ENCODE measurements around the gene TOGARAM2.

Gene TOGARAM2

DNA sequence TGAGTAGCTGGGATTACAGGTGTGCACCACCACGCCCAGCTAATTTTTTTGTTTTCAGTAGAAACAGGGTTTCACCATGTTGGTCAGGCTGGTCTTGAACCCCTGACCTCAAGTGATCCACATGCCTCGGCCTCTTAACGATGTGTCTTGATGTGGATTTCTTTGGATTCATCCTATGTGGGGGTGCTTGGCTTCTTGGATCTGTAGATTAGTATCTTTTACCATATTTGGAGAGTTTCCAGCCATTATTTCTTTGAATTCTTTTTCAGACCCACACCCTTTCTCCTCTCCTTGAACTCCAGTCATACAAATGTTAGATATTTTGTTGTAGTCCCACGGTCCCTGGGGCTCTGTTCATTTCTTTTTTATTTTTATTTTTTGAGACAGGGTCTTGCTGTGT, 6.8 kb upstream of the TOGARAM2 start:
- TF ChIP-seq, protein P1, sequence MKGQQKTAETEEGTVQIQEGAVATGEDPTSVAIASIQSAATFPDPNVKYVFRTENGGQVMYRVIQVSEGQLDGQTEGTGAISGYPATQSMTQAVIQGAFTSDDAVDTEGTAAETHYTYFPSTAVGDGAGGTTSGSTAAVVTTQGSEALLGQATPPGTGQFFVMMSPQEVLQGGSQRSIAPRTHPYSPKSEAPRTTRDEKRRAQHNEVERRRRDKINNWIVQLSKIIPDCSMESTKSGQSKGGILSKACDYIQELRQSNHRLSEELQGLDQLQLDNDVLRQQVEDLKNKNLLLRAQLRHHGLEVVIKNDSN (IDR thresholded peaks at IDR 0.05) = no peak
- TF ChIP-seq RAD21 (IDR thresholded peaks at IDR 0.05; ENCODE audit: low read depth) = no peak
- TF ChIP-seq TCF12 (IDR thresholded peaks at IDR 0.05; ENCODE audit: low read depth) = no peak
- TF ChIP-seq CEBPB (IDR thresholded peaks at IDR 0.05) = no peak
- no peak for TF ChIP-seq EGR1 (IDR thresholded peaks at IDR 0.05)
- TF ChIP-seq TEAD4 (IDR thresholded peaks at IDR 0.05) = no peak
- no peak for TF ChIP-seq YY1 (IDR thresholded peaks at IDR 0.05; ENCODE audit: low read depth)
- TF ChIP-seq ZBTB7A (IDR thresholded peaks at IDR 0.05; ENCODE audit: low read depth) = no peak
- TF ChIP-seq, protein P2, sequence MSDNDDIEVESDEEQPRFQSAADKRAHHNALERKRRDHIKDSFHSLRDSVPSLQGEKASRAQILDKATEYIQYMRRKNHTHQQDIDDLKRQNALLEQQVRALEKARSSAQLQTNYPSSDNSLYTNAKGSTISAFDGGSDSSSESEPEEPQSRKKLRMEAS (IDR thresholded peaks at IDR 0.05) = no peak
- no peak for TF ChIP-seq EP300 (IDR thresholded peaks at IDR 0.05; ENCODE audit: borderline replicate concordance)
- no peak for TF ChIP-seq CREB1 (IDR thresholded peaks at IDR 0.05; ENCODE audit: low read depth)
- TF ChIP-seq FOXM1 (IDR thresholded peaks at IDR 0.05; ENCODE audit: borderline replicate concordance, low read depth) = no peak
- TF ChIP-seq, protein P3, sequence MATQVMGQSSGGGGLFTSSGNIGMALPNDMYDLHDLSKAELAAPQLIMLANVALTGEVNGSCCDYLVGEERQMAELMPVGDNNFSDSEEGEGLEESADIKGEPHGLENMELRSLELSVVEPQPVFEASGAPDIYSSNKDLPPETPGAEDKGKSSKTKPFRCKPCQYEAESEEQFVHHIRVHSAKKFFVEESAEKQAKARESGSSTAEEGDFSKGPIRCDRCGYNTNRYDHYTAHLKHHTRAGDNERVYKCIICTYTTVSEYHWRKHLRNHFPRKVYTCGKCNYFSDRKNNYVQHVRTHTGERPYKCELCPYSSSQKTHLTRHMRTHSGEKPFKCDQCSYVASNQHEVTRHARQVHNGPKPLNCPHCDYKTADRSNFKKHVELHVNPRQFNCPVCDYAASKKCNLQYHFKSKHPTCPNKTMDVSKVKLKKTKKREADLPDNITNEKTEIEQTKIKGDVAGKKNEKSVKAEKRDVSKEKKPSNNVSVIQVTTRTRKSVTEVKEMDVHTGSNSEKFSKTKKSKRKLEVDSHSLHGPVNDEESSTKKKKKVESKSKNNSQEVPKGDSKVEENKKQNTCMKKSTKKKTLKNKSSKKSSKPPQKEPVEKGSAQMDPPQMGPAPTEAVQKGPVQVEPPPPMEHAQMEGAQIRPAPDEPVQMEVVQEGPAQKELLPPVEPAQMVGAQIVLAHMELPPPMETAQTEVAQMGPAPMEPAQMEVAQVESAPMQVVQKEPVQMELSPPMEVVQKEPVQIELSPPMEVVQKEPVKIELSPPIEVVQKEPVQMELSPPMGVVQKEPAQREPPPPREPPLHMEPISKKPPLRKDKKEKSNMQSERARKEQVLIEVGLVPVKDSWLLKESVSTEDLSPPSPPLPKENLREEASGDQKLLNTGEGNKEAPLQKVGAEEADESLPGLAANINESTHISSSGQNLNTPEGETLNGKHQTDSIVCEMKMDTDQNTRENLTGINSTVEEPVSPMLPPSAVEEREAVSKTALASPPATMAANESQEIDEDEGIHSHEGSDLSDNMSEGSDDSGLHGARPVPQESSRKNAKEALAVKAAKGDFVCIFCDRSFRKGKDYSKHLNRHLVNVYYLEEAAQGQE (IDR thresholded peaks at IDR 0.05; ENCODE audit: low read depth) = no peak
- TF ChIP-seq TAF1 (IDR thresholded peaks at IDR 0.05; ENCODE audit: low read depth) = no peak
- TF ChIP-seq NFIC (IDR thresholded peaks at IDR 0.05) = no peak

DNA sequence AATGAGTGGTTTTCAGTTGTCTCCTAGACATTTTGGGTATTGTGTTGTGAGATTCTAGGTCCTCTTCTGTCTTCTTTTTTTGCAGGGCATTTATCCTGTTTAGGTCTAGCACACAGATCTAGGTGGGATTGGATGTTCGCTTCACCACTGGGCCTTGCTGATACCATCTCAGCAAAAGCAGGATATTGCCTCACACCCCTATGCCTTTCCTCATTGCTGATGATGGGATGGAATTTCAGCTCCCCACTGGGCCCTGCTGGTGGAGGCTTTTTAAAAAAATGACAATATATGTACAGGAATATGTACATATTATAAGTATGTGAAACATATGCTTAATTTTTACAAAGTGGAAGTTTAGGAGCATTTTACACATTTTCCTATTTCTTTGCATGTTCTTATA, 5.4 kb upstream of the TOGARAM2 start:
- TF ChIP-seq NFIC (IDR thresholded peaks at IDR 0.05) (no peak), TCF12 (IDR thresholded peaks at IDR 0.05; ENCODE audit: low read depth) (no peak), CREB1 (IDR thresholded peaks at IDR 0.05; ENCODE audit: low read depth) (no peak), EP300 (IDR thresholded peaks at IDR 0.05; ENCODE audit: borderline replicate concordance) (no peak), ZBTB7A (IDR thresholded peaks at IDR 0.05; ENCODE audit: low read depth) (no peak), FOXM1 (IDR thresholded peaks at IDR 0.05; ENCODE audit: borderline replicate concordance, low read depth) (no peak), YY1 (IDR thresholded peaks at IDR 0.05; ENCODE audit: low read depth) (no peak), TAF1 (IDR thresholded peaks at IDR 0.05; ENCODE audit: low read depth) (no peak), TEAD4 (IDR thresholded peaks at IDR 0.05) (no peak), CEBPB (IDR thresholded peaks at IDR 0.05) (no peak), EGR1 (IDR thresholded peaks at IDR 0.05) (no peak), RAD21 (IDR thresholded peaks at IDR 0.05; ENCODE audit: low read depth) (no peak)
- TF ChIP-seq, protein P2 (IDR thresholded peaks at IDR 0.05) = no peak
- TF ChIP-seq, protein P1 (IDR thresholded peaks at IDR 0.05) = no peak
- TF ChIP-seq, protein P3 (IDR thresholded peaks at IDR 0.05; ENCODE audit: low read depth) = no peak

DNA sequence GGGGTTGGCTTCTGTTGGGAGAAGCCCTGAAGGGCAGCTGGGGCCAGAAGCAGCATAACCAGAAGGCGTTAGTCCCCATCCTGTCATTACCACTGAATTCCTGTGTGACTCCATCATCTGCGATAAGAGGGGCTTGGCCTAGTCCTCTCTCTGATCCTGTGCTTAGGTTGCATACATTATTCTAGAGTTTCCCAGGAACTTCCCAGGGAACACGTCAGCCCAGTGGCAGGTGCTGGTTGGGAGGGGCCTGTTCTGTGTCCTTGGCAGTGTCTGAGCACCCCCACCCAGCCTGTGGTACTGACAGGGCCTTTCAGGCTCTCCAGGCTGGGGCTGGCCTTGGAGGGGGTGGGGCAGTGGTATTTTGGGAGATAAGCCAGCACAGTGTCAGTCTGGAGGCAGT, 4.5 kb upstream of the TOGARAM2 start:
- TF ChIP-seq CREB1 (IDR thresholded peaks at IDR 0.05; ENCODE audit: low read depth) = no peak
- TF ChIP-seq CEBPB (IDR thresholded peaks at IDR 0.05) = no peak
- TF ChIP-seq TCF12 (IDR thresholded peaks at IDR 0.05; ENCODE audit: low read depth) = no peak
- TF ChIP-seq EGR1 (IDR thresholded peaks at IDR 0.05) = no peak
- TF ChIP-seq TAF1 (IDR thresholded peaks at IDR 0.05; ENCODE audit: low read depth) = no peak
- TF ChIP-seq, protein P3 (IDR thresholded peaks at IDR 0.05; ENCODE audit: low read depth) = no peak
- no peak for TF ChIP-seq TEAD4 (IDR thresholded peaks at IDR 0.05)
- TF ChIP-seq, protein P1 (IDR thresholded peaks at IDR 0.05) = no peak
- TF ChIP-seq, protein P2 (IDR thresholded peaks at IDR 0.05) = no peak
- TF ChIP-seq ZBTB7A (IDR thresholded peaks at IDR 0.05; ENCODE audit: low read depth) = no peak
